HAP-1 (cell line): ENCODE measurements around the gene HLA-DQB1.
A peak's percentile ranks its signal among the peaks of the same experiment; 100 is the strongest.
"Not testable (repeated sequence)": the region's sequence is repeated elsewhere in the genome, so short reads cannot be mapped to it uniquely, and the experiment has no call there.

ENCODE experiments used
- DNase-seq, 2 experiments: peaks; one replicate each; pipeline ENCODE4 v3.0.0-alpha.2; 2016 to 2020; ENCODE audit warnings: low spot score in 2 of 2
- H3K27me3 ChIP-seq: fragments of 250-450 bp; sonication (Bioruptor Pico); 2 replicates; pipeline ENCODE4 v1.5.1; 2020; ENCODE audit warnings: low read depth, mild to moderate bottlenecking, moderate library complexity
- H3K36me3 ChIP-seq: fragments of 250-450 bp; sonication (Bioruptor Pico); replicated peaks from 2 replicates; pipeline ENCODE4 v1.5.1; 2020; ENCODE audit warnings: mild to moderate bottlenecking
- H3K4me1 ChIP-seq: fragments of 250-450 bp; sonication (Bioruptor Pico); 2 replicates; pipeline ENCODE4 v1.5.1; 2020; ENCODE audit warnings: mild to moderate bottlenecking
- H3K4me3 ChIP-seq: fragments of 250-450 bp; sonication (Bioruptor Pico); 2 replicates; pipeline ENCODE4 v1.5.1; 2020; ENCODE audit warnings: mild to moderate bottlenecking, moderate library complexity
- H3K9me3 ChIP-seq: fragments of 250-450 bp; sonication (Bioruptor Pico); 2 replicates; pipeline ENCODE4 v1.5.1; 2020; ENCODE audit warnings: mild to moderate bottlenecking, moderate library complexity
- in situ Hi-C: fragments of 300-500 bp; cut with MboI; formaldehyde crosslinking; loops from 3 replicates; pipeline ENCODE4 v1.14.3; 2020; ENCODE audit warnings: low sequenced_read_pairs, inconsistent platforms, mixed read lengths

HLA-DQB1 gene

GRCh38 chr6:32674123-32674522, 7.7 kb upstream of the HLA-DQB1 start:
- DNase-seq, H3K9me3 ChIP-seq, H3K4me3 ChIP-seq, in situ Hi-C loops, H3K4me1 ChIP-seq, H3K36me3 ChIP-seq, H3K27me3 ChIP-seq: not testable (repeated sequence)

GRCh38 chr6:32671908-32672307, 5.5 kb upstream of the HLA-DQB1 start:
- H3K9me3 ChIP-seq, H3K4me1 ChIP-seq, in situ Hi-C loops, H3K4me3 ChIP-seq, H3K36me3 ChIP-seq, DNase-seq: not testable (repeated sequence)
- H3K27me3 ChIP-seq = peaks cover 11% of the 10 kb centered on the region

GRCh38 chr6:32669893-32670292, 3.4 kb upstream of the HLA-DQB1 start:
- no peak for DNase-seq
- Histone ChIP-seq H3K9me3 (no peaks in the 10 kb centered on the region), H3K36me3 (no peaks in the 10 kb centered on the region), H3K4me3 (no peak overlapping the region), H3K27me3 (peaks cover 21% of the 10 kb centered on the region), H3K4me1 (no peaks in the 10 kb centered on the region)
- in situ Hi-C loops = no loop called here

DNA sequence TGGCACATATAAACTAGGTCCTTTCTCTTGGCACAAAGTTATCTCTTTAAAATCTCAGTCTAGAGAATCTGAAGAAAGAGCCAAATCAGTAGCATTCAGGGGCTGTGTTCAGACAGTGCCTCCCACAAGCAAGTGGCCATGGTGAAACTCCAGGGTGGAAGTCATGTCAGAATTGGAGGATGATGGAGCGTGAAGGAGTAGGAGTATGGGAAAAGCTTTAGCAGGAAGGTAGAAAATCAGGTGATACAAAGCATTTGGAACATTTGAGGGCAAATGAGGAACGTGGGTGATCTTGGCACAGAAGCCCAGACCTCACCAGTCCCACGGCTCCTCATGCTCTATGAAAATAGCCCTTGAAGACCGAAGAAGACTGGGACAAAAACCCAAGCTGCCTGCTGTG, 2.8 kb upstream of the HLA-DQB1 start:
- peaks cover 21% of the 10 kb centered on the region for H3K27me3 ChIP-seq
- H3K4me3 ChIP-seq = no peak overlapping the region
- H3K4me1 ChIP-seq = no peaks in the 10 kb centered on the region
- H3K9me3 ChIP-seq = no peaks in the 10 kb centered on the region
- no peak for DNase-seq
- in situ Hi-C loops = no loop called here
- H3K36me3 ChIP-seq = no peaks in the 10 kb centered on the region

DNA sequence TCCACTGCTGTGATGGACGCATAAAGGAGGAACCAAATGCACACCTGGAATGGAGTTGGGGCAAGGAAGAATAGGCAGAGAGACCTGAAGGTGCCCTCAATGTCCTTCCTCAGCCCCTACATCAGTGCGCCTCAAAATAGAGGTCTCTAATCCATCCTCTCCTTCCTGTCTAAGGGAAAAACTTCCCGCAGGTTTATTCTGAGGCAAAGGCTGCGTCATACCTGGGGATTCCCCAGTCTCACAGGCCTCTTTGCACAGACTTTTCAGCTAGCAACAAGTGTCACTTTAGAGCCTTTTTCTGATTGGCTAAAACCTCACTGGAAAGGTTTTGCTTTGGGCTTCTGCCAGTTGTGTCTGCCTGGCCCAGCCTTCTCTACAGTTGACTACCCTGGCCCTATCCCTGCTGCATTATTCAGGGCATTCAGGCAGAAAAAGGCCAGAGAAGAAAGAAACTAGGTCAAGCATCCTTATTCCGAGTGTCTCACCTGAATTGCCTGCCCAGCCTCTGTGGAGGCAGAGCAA, 1.8 kb upstream of the HLA-DQB1 start:
- DNase-seq = no peak
- in situ Hi-C loops = no loop called here

DNA sequence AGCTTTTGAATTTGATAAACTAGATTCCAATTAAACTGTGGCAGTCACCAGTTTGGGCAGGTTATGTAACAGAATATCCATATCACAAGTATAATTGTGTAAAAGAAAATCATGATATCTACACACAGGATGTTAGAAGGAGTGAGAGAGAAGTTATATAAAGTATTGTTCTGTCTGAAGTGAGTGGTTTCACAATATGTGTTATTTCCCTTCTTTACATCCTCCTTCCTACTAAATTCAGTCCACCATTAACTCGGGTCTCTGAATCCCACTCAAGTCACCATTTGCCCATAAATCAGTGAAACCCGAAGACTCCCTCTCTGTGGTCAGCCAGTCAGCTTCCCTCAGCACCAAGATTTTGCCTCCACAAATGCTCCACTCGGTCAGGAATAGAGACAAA, 796 bp downstream of the HLA-DQB1 start:
- Histone ChIP-seq H3K36me3 (no peaks in the 10 kb centered on the region), H3K27me3 (peaks cover 21% of the 10 kb centered on the region), H3K4me1 (no peaks in the 10 kb centered on the region), H3K4me3 (no peak overlapping the region), H3K9me3 (no peaks in the 10 kb centered on the region)
- DNase-seq = no peak
- in situ Hi-C loops = no loop called here

More for the DNA sequence above, 1.8 kb upstream of the HLA-DQB1 start:
- H3K9me3 ChIP-seq = no peaks in the 10 kb centered on the region
- no peaks in the 10 kb centered on the region for H3K36me3 ChIP-seq
- H3K4me3 ChIP-seq = no peak overlapping the region
- H3K4me1 ChIP-seq = no peaks in the 10 kb centered on the region
- H3K27me3 ChIP-seq = peaks cover 21% of the 10 kb centered on the region

GRCh38 chr6:32664827-32665362, 1.6 kb downstream of the HLA-DQB1 start:
- DNase-seq = no peak
- in situ Hi-C loops = no loop called here
- Histone ChIP-seq H3K4me1 (no peaks in the 10 kb centered on the region), H3K9me3 (no peaks in the 10 kb centered on the region), H3K27me3 (peaks cover 21% of the 10 kb centered on the region), H3K4me3 (no peak overlapping the region), H3K36me3 (no peaks in the 10 kb centered on the region)

GRCh38 chr6:32664354-32664753, 2.1 kb downstream of the HLA-DQB1 start:
- Histone ChIP-seq H3K9me3 (no peaks in the 10 kb centered on the region), H3K36me3 (no peaks in the 10 kb centered on the region), H3K4me1 (no peaks in the 10 kb centered on the region), H3K4me3 (no peak overlapping the region), H3K27me3 (peaks cover 21% of the 10 kb centered on the region)
- in situ Hi-C loops = no loop called here
- no peak for DNase-seq

DNA sequence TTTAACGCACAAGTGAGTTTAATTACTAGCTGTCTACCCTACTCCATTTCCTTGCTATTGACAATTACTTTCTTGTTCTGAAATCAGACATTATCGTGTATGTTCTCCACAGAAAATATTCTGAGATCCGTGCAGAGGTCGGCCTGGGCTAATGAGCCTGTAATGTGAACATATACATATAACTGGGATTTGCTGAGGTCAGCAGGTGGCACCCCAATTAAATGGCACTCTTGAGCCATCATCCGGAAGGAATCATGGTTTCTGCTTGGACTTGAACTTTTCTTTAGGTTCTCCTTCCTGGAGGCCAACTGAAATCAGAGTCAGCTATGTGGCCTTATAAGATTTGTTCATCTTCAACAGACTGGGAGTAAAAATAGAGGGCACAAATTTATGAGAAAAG, 3.6 kb downstream of the HLA-DQB1 start:
- in situ Hi-C loops = no loop called here
- no peaks in the 10 kb centered on the region for H3K36me3 ChIP-seq
- H3K4me3 ChIP-seq = no peak overlapping the region
- H3K9me3 ChIP-seq = no peaks in the 10 kb centered on the region
- H3K27me3 ChIP-seq = peaks cover 19% of the 10 kb centered on the region
- DNase-seq = no peak
- no peaks in the 10 kb centered on the region for H3K4me1 ChIP-seq

DNA sequence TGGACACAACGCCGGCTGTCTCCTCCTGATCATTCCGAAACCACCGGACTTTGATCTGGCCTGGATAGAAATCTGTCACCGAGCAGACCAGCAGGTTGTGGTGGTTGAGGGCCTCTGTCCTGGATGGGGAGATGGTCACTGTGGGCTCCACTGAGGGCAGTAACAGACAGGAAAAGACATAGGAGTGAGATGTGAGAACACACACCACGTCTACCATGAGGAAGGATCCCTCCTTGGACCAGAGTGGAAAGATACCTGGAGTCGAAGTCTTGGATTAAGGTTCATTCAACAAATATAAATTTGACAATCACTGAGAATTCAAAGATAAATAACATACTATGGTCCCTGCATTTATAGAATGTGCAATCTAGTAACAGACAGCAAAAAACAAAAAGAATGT, 4.4 kb downstream of the HLA-DQB1 start:
- no peaks in the 10 kb centered on the region for H3K4me1 ChIP-seq
- no peak for DNase-seq
- H3K27me3 ChIP-seq = peaks cover 11% of the 10 kb centered on the region
- in situ Hi-C loops = no loop called here
- no peaks in the 10 kb centered on the region for H3K36me3 ChIP-seq
- no peaks in the 10 kb centered on the region for H3K9me3 ChIP-seq
- H3K4me3 ChIP-seq = no peak overlapping the region

- in situ Hi-C loops = no loop called here
These were observed 6.4 kb downstream of the HLA-DQB1 start for GRCh38 chr6:32659856-32660595.

GRCh38 chr6:32658268-32658897, 8.1 kb downstream of the HLA-DQB1 start:
- Histone ChIP-seq H3K36me3 (no peaks in the 10 kb centered on the region), H3K9me3 (no peaks in the 10 kb centered on the region), H3K27me3 (0 out of 2 replicates have a peak, but pooled peaks cover 2% of the 10 kb centered on the region), H3K4me3 (no peak overlapping the region), H3K4me1 (no peaks in the 10 kb centered on the region)
- in situ Hi-C loops = no loop called here
- DNase-seq = no peak

More at GRCh38 chr6:32659856-32660595, 6.4 kb downstream of the HLA-DQB1 start:
- no peaks in the 10 kb centered on the region for H3K9me3 ChIP-seq
- no peaks in the 10 kb centered on the region for H3K36me3 ChIP-seq
- DNase-seq = no peak
- H3K4me1 ChIP-seq = no peaks in the 10 kb centered on the region
- H3K27me3 ChIP-seq = 0 out of 2 replicates have a peak, but pooled peaks cover 2% of the 10 kb centered on the region
- H3K4me3 ChIP-seq = no peak overlapping the region

- H3K4me3 ChIP-seq, H3K4me1 ChIP-seq, H3K36me3 ChIP-seq, H3K9me3 ChIP-seq, H3K27me3 ChIP-seq, in situ Hi-C loops: not testable (repeated sequence)
- DNase-seq = peak in 1 of 2 experiments; percentile 9
These were observed 8.6 kb downstream of the HLA-DQB1 start for GRCh38 chr6:32657819-32658218.

DNA sequence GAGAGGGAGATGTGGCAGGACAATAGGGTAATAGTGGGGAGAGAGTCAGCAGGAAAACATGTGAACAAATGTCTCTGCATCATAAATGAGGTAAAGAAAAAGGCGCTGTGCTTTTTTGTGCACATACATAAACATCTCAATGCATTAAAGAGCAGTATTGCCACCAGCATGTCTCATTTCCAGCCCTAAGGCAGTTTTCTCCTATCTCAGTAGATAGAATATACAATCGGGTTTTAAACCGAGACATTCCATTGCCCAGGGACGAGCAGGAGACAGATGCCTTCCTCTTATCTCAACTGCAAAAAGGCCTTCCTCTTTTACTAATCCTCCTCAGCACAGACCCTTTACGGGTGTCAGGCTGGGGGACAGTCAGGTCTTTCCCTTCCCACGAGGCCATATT, 9.1 kb downstream of the HLA-DQB1 start:
- H3K4me3 ChIP-seq, in situ Hi-C loops, H3K4me1 ChIP-seq, H3K27me3 ChIP-seq, H3K36me3 ChIP-seq, DNase-seq, H3K9me3 ChIP-seq: not testable (repeated sequence)
